GM12878 (cell line): ENCODE results near the gene MAP1LC3A. TPM values are rescaled to one million over a fixed set of nuclear protein-coding genes. Genes with fewer than 3 reads are reported as not detected.

Experiments
- ATAC-seq: fragments of 200-7000 bp; cut with Tn5 transposase; 3 replicates; pipeline ENCODE4 v1.9.1; 2020; ENCODE audit warnings: mild to moderate bottlenecking, moderate library complexity
- BruUV-seq: library from RNA; stranded (reverse); fragments of 400-500 nt; replicated peaks from 2 replicates; lab custom pipeline; 2021; lab: Mats Ljungman, UMichigan
- CTCF ChIA-PET: fragments of 300-600 bp; sonication (Branson Sonifier 250); formaldehyde crosslinking; extraction: SDS; loops from one replicate; lab custom pipeline; 2021; ENCODE audit warnings: inconsistent platforms; lab: Yijun Ruan, JAX
- POLR2A ChIA-PET: fragments of 350-600 bp; formaldehyde crosslinking; extraction: SDS; loops from one replicate; lab custom pipeline; 2021; ENCODE audit warnings: inconsistent platforms; lab: Charles Lee
- RAD21 ChIA-PET: fragments of 300-600 bp; sonication (Branson Sonifier 250); formaldehyde crosslinking; loops from one replicate; lab custom pipeline; 2023; ENCODE audit warnings: antibody characterized with exemption; ENCODE audit not compliant: unreplicated experiment; lab: Charles Lee
- SMC1A ChIA-PET: fragments of 300-600 bp; sonication (Branson Sonifier 250); formaldehyde crosslinking; loops from one replicate; lab custom pipeline; 2023; ENCODE audit not compliant: unreplicated experiment, uncharacterized antibody; lab: Charles Lee
- DNase-seq: peaks from one replicate; pipeline ENCODE4 v3.0.0-alpha.2; 2011; ENCODE audit warnings: low read depth, low spot score
- FAIRE-seq: peaks from 3 replicates; lab custom pipeline; 2011; peaks lifted over from hg19 to GRCh38; lab: Jason Lieb, UNC
- H2AFZ ChIP-seq: 2 replicates; pipeline ENCODE4 v1.6.0; 2011; ENCODE audit warnings: low read depth, low read length, control low read depth; ENCODE audit not compliant: control insufficient read depth
- H3K27ac ChIP-seq: 2 replicates; pipeline ENCODE4 v1.5.1; 2011; ENCODE audit warnings: control low read depth; ENCODE audit not compliant: control insufficient read depth, insufficient read depth
- H3K27me3 ChIP-seq, 2 experiments: replicated peaks in 1 of 2; 2 replicates each; pipeline versions ENCODE4 v1.6.0 to v1.6.1; 2011; ENCODE audit warnings: low read length in 1 of 2; ENCODE audit not compliant: control insufficient read depth in 2 of 2, insufficient read depth in 2 of 2
- H3K36me3 ChIP-seq, 2 experiments: 2 replicates each; pipeline ENCODE4 v1.5.1; 2011; ENCODE audit warnings: low read length in 1 of 2; ENCODE audit not compliant: control insufficient read depth in 2 of 2, insufficient read depth in 2 of 2
- H3K4me1 ChIP-seq: 2 replicates; pipeline ENCODE4 v1.6.1; 2011; ENCODE audit warnings: mild to moderate bottlenecking, low read length, moderate library complexity, mixed read lengths; ENCODE audit not compliant: control insufficient read depth, insufficient read depth
- H3K4me2 ChIP-seq: 2 replicates; pipeline ENCODE4 v1.6.0; 2011; ENCODE audit warnings: control low read depth; ENCODE audit not compliant: control insufficient read depth, insufficient read depth
- H3K4me3 ChIP-seq: fragments of 200-600 bp; sonication (generic); 2 replicates; pipeline ENCODE4 v1.5.1; 2016
- H3K79me2 ChIP-seq: 2 replicates; pipeline ENCODE4 v1.6.0; 2011; ENCODE audit warnings: low read length; ENCODE audit not compliant: control insufficient read depth, insufficient read depth
- H3K9ac ChIP-seq: 2 replicates; pipeline ENCODE4 v1.8.0; 2011; ENCODE audit warnings: low read length, control low read depth, mixed read lengths; ENCODE audit not compliant: control insufficient read depth, insufficient read depth
- H3K9me3 ChIP-seq: replicated peaks from 3 replicates; pipeline ENCODE4 v1.5.1; 2011; ENCODE audit warnings: mild to moderate bottlenecking, low read length; ENCODE audit not compliant: control insufficient read depth, insufficient read depth
- H4K20me1 ChIP-seq: 2 replicates; pipeline ENCODE4 v1.6.0; 2011; ENCODE audit not compliant: control insufficient read depth, insufficient read depth
- BMI1 ChIP-seq: fragments of 450-650 bp; IDR thresholded peaks from 2 replicates; pipeline ENCODE4 v1.6.1; 2016; ENCODE audit warnings: mild to moderate bottlenecking, moderate library complexity, borderline replicate concordance
- CHD2 ChIP-seq: IDR thresholded peaks from 2 replicates; pipeline ENCODE4 v1.6.1; 2011; ENCODE audit warnings: low read depth, low read length, improper control_type of control experiment, borderline replicate concordance
- EZH2 ChIP-seq: IDR thresholded peaks from 2 replicates; pipeline ENCODE4 v1.6.1; 2012; ENCODE audit warnings: low read depth, mild to moderate bottlenecking, control low read depth, inconsistent platforms, low read length, borderline replicate concordance; ENCODE audit not compliant: control insufficient read depth
- HCFC1 ChIP-seq: fragments of 150-350 bp; IDR thresholded peaks from 2 replicates; pipeline ENCODE4 v1.6.1; 2014; ENCODE audit warnings: low read length
- MLLT1 ChIP-seq: fragments of 450-650 bp; IDR thresholded peaks from 2 replicates; pipeline ENCODE4 v1.6.1; 2016; ENCODE audit warnings: mild to moderate bottlenecking
- MTA2 ChIP-seq: fragments of 450-650 bp; IDR thresholded peaks from 2 replicates; pipeline ENCODE4 v1.6.1; 2016; ENCODE audit warnings: low read depth, mild to moderate bottlenecking, moderate library complexity
- SPI1 ChIP-seq: IDR thresholded peaks from 2 replicates; pipeline ENCODE4 v1.6.1; 2011; ENCODE audit warnings: low read depth, mild to moderate bottlenecking, low read length, moderate library complexity, borderline replicate concordance; ENCODE audit not compliant: insufficient read depth
- TCF12 ChIP-seq: IDR thresholded peaks from 2 replicates; pipeline ENCODE4 v1.6.1; 2011; ENCODE audit warnings: low read depth, mild to moderate bottlenecking, low read length
- ZNF24 ChIP-seq: fragments of 450-650 bp; IDR thresholded peaks from 2 replicates; pipeline ENCODE4 v1.6.1; 2017; ENCODE audit warnings: antibody characterized with exemption, mild to moderate bottlenecking
- ZNF592 ChIP-seq: fragments of 450-650 bp; IDR thresholded peaks from 2 replicates; pipeline ENCODE4 v1.6.1; 2017; ENCODE audit warnings: mild to moderate bottlenecking, moderate library complexity
- ZZZ3 ChIP-seq: IDR thresholded peaks from 2 replicates; pipeline ENCODE4 v1.6.1; 2011; ENCODE audit warnings: low read depth; ENCODE audit not compliant: control insufficient read depth, insufficient read length
- WGBS: methylation state at CpG from one replicate; pipeline ENCODE4 v1.1.6; 2016; ENCODE audit warnings: low lambda C conversion rate; ENCODE audit not compliant: insufficient replicate concordance, insufficient coverage; ENCODE audit errors: missing lambda C conversion rate; 5-methylcytosine and 5-hydroxymethylcytosine counted together
- in situ Hi-C: fragments of 300-500 bp; cut with MboI; formaldehyde crosslinking; loops from 9 replicates; pipeline ENCODE4 v1.14.3; 2018; ENCODE audit warnings: mixed read lengths
- intact Hi-C: fragments of 100-400 bp; cut with micrococcal nuclease; formaldehyde crosslinking; loops from one replicate; pipeline ENCODE4 v1.14.2; 2022; ENCODE audit not compliant: unreplicated experiment
- polyA plus RNA-seq, 11 experiments: library from polyadenylated mRNA; depleted of rRNA in 4 of 11; unstranded in 6 of 11; stranded (reverse) in 5 of 11; fragments of >200 nt; fragmentation: Nextera tagmentation in 4 of 11; fragmentation: Illumina TruSeq in 1 of 11; extraction: Ambion mirVana in 4 of 11; extraction: Trizol in 1 of 11; gene quantifications; 1 replicate in 1 of 11; 2 replicates in 10 of 11; pipeline versions ENCODE4 v1.2.1 to v1.2.3, GENCODE V29; 2011 to 2016; ENCODE audit warnings: inconsistent platforms in 2 of 11, missing spikeins in 2 of 11, low read depth in 1 of 11
- total RNA-seq, 4 experiments: library from RNA; depleted of rRNA in 3 of 4; stranded (reverse); fragments of >200 nt in 3 of 4; fragmentation: Illumina TruSeq in 1 of 4; extraction: Trizol in 1 of 4; gene quantifications; 2 replicates each; pipeline versions ENCODE4 v1.2.1 to v1.2.3, GENCODE V29; 2013 to 2021
- TF ChIP-seq, protein P1 (sequence below): IDR thresholded peaks from 2 replicates; pipeline ENCODE4 v1.6.1; 2011; ENCODE audit warnings: mild to moderate bottlenecking, low read depth, low read length, moderate library complexity; ENCODE audit not compliant: insufficient replicate concordance
- TF ChIP-seq, protein P2 (sequence below): IDR thresholded peaks from 2 replicates; pipeline ENCODE4 v1.6.1; 2012; ENCODE audit warnings: low read depth, low read length, improper control_type of control experiment

Gene MAP1LC3A
- total and polyA plus RNA-seq, 10 of the 15 experiments (the other 5 are each of a cell fraction or from before 2014, with no cell fraction given): 0.27 to 1.2 (median 0.39) TPM; not detected in 4

DNA sequence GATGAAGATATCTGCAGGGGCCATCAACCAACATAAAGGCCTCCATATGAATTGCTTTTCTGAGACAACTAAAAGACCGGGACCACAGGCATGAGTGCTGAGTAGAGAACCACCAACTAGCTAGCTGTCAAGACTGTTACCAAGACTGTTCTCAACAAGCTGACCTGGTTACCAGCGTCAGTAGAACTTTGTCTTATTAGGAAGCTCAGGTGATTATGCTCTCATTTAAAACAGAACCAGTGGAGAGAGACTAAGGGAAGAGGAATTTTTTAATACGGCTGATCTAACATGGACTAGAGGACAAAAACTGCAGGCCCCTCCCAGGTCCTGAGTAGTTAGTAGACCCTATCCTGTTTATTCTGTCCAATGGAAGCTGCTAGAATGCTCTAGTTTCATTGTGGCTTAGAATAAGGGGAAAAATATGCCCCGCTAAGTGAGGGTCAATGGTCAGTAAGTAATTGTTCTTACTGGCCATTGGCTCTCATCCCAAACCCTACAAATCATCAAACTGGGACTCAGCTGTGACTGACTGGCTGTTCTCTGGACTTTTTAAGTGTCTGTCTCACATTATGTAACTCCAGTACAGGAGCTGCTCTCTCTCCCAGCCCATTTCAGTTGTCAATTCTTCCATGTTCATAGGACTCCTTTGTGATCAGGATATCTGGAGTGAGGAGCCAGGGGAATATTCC is 46.1 kb upstream of the MAP1LC3A start:
- no peak overlapping the region for H3K27ac ChIP-seq
- H3K4me1 ChIP-seq: peaks cover 3% of the 10 kb centered on the region; the same call in 1 of the 2 replicates
- ChIA-PET POLR2A (interaction anchor here (0.5 to 0.6 kb wide), 4 partner anchors 98 to 160 kb away, joined by 4 to 6 read pairs (median 5); no protein-coding TSS in a partner anchor), SMC1A (interaction anchor here (0.6 to 1.5 kb wide), 3 partner anchors 75 to 213 kb away, joined by 3 to 6 read pairs (median 3); no protein-coding TSS in a partner anchor), CTCF (interaction anchor here (0.6 to 2.1 kb wide), 4 partner anchors 10 to 257 kb away, joined by 3 to 13 read pairs (median 8); no protein-coding TSS in a partner anchor), RAD21 (interaction anchor here (0.5 to 1.2 kb wide), 3 partner anchors 39 to 257 kb away, joined by 3 to 4 read pairs (median 3); no protein-coding TSS in a partner anchor)
- H3K4me3 ChIP-seq: no peak overlapping the region
- WGBS: 88% methylated on average over 4 of the region's 4 CpGs
- DNase-seq (no peak), ATAC-seq (no peak), FAIRE-seq (no peak)
- no peaks in the 10 kb centered on the region for H3K27me3 ChIP-seq
- intact Hi-C loops: no loop called here
- peaks cover 11% of the 10 kb centered on the region for H3K79me2 ChIP-seq
- in situ Hi-C loops: no loop called here
- H2AFZ ChIP-seq: no peak overlapping the region
- no peaks in the 10 kb centered on the region for H4K20me1 ChIP-seq
- H3K9me3 ChIP-seq: no peaks in the 10 kb centered on the region
- H3K36me3 ChIP-seq: peaks cover 0 to 7% of the 10 kb centered on the region in 2 experiments; a peak in 1 of 4 replicates
- H3K9ac ChIP-seq: no peak overlapping the region
- H3K4me2 ChIP-seq: no peak overlapping the region
- no TSS peak for BruUV-seq
- TF ChIP-seq BMI1 (no peak), ZNF592 (no peak), CHD2 (no peak), TCF12 (no peak), ZNF24 (no peak), SPI1 (no peak), MTA2 (no peak), MLLT1 (no peak), ZZZ3 (no peak), EZH2 (no peak), HCFC1 (no peak)
- TF ChIP-seq, protein P1, sequence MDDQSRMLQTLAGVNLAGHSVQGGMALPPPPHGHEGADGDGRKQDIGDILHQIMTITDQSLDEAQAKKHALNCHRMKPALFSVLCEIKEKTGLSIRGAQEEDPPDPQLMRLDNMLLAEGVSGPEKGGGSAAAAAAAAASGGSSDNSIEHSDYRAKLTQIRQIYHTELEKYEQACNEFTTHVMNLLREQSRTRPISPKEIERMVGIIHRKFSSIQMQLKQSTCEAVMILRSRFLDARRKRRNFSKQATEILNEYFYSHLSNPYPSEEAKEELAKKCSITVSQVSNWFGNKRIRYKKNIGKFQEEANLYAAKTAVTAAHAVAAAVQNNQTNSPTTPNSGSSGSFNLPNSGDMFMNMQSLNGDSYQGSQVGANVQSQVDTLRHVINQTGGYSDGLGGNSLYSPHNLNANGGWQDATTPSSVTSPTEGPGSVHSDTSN: no peak
- TF ChIP-seq, protein P2, sequence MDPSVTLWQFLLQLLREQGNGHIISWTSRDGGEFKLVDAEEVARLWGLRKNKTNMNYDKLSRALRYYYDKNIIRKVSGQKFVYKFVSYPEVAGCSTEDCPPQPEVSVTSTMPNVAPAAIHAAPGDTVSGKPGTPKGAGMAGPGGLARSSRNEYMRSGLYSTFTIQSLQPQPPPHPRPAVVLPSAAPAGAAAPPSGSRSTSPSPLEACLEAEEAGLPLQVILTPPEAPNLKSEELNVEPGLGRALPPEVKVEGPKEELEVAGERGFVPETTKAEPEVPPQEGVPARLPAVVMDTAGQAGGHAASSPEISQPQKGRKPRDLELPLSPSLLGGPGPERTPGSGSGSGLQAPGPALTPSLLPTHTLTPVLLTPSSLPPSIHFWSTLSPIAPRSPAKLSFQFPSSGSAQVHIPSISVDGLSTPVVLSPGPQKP: no peak
